Skeletal muscle cell (primary cell): Measurements from ENCODE around the gene DUOXA2.

Experiments
- DNase-seq: peaks from one replicate; pipeline ENCODE4 v3.0.0-alpha.2; 2010; ENCODE audit warnings: low read depth
- H3K4me3 ChIP-seq: 2 replicates; pipeline ENCODE4 v1.5.1; 2011; ENCODE audit warnings: low read depth, mild to moderate bottlenecking, control low read depth, low read length, moderate library complexity

Gene DUOXA2

DNA sequence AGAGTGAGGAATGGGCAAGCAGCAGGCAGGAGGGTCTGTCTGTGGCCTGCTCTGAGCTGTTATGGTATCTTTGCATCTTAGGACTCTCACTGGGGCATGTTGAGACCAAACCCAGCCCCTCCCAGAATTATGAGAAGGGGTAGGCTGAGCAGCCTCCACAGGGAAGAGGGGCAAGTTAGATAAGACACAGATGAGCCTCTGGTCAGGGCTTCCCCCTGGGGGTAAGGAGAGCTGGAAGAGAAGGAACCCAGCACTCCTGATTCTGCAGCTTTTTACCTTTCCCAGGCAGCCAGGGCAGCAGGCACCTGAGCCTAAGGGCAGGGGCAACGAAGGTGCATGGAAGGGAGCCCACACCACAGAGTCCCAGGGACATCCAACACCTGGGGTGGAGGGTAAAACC is 34.9 kb downstream of the DUOXA2 start:
- DNase-seq, result no peak
- no peak overlapping the region for H3K4me3 ChIP-seq

DNA sequence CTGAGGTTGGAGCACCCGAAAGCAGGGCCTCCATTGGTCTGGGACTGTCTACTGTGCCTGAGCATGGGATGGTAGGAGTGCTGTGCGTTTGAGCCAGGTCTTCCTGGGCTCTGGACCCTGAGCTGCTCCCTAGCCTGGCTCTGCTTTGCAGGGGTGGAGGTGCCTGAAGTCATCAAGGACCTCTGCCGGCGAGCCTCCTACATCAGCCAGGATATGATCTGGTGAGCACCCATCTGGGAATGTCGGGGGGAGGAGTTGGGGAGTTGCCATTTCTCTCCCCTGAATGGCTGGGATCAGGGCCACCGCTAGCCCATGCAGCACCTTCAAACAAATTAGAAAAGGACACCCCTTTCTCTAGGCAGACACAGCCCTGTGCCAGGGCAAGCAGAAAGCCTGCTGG is 36.4 kb downstream of the DUOXA2 start:
- H3K4me3 ChIP-seq, result no peak overlapping the region
- no peak for DNase-seq

DNA sequence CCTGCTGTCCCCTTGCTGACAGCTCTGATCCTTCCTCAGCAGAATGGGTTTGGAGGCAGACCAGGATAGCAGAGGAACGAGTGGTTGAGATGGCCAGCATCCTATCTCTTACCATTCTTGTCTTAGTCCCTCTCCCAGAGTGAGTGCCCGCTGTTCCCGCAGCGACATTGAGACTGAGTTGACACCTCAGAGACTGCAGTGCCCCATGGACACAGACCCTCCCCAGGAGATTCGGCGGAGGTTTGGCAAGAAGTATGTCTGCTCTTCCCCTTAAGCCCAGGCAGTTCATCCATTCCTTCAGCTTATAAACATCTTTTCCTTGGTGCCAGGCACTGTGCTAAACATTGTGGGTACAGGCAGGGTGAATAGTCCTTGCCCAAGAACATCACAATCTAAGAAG is 36.9 kb downstream of the DUOXA2 start:
- H3K4me3 ChIP-seq, result no peak overlapping the region
- no peak for DNase-seq

DNA sequence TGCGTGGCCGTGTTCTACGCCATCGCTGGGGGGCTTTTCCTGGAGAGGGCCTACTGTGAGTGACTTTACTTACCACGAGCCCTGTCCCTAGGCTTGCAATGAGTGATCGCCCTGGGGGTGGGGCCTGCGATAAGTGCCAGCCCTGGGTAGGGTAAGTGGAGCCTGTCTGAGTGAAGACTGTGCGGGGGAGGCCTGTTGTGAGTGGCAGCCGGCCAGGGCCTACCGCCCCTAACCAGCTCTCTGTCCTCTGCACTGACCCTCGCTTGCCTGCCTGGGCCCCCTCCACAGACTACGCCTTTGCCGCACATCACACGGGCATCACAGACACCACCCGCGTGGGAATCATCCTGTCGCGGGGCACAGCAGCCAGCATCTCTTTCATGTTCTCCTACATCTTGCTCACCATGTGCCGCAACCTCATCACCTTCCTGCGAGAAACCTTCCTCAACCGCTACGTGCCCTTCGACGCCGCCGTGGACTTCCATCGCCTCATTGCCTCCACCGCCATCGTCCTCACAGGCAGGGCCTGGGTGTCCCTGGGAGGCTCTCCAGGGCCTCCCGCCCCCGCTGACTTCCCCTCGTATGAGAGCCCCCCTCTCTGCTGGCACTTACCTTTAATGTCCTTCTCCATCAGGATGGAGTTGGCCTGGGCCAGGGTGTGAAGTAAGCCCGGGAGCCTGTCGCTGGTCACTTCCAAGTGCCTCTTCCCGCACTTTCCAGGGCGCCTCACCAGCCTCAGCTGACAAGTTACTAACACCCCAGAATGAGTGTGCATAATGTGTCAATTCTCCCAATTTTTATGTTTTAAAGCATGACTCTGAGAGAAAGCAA is 38.1 kb downstream of the DUOXA2 start:
- DNase-seq, result no peak
- H3K4me3 ChIP-seq, result no peak overlapping the region

DNA sequence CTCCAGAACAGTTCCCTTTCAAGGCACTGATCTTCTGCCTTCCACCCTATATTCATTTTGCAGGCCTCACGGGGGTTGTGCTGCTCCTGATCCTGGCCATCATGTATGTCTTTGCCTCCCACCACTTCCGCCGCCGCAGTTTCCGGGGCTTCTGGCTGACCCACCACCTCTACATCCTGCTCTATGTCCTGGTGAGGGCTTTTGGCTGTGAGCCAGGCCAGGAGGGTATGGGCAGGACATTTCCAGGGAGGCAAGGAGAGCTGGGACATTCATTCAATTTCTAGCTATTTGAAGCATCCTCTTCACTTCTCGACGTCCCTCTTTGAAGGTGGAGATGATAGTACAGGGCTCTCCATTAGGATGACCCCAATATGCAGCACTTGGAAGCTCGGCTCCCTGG is 41.6 kb downstream of the DUOXA2 start:
- no peak for DNase-seq
- no peak overlapping the region for H3K4me3 ChIP-seq

DNA sequence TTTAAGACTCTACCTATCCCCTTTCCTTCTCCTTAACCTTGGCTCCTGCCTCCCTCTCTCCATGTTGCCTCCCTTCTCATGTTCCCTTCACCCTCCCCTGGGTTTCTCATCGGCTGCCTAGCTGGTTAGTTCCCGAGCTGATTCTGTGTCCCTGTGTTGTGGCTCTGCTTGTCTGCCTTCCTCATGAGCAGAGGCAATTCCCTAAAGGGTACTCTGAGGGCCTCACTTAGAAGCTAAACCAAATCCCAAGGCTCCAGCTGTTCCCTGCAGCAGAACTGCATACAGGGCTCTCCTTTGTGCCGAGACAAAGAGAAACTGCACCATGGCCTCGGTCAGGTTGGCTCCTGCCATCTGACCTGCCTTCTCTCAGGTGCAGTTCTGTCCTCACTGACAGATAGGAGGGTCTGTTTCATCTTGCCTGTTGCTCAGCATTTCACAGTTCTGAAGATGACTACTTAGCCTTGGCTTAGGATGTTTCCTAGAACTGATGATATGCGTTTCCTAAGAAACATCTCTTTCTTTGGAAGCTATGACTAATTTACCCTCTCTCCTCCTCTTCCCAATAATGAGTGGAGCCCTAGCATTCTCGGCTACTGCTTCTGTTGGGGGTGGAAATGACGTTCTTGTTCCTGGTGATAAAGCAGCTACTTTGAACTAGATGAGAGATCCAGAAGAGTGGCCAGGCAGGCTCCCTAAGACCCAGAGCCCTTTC is 42.8 kb downstream of the DUOXA2 start:
- DNase-seq, result peak; percentile 35
- H3K4me3 ChIP-seq, result no peak overlapping the region

DNA sequence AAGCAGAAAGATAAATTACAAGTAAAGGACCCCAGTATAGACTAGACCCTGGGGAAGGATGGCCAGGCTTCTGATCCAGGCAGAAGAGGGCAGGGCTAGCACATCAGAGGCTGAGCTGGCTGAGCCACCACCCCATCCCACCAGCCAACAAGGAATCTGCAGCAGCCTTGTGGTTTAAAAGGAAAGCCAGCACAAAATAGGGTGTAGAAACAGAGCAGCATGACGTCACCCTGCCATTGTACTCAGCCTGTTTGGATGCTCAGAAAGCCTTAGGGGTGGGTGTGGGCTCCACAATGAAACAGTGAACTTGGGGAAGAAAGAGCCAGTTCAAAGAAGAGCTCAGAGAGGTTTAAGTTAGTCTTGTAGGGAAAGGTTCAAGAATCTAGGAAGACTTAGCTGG is 43.8 kb downstream of the DUOXA2 start:
- H3K4me3 ChIP-seq, result no peak overlapping the region
- DNase-seq, result peak; percentile 44

DNA sequence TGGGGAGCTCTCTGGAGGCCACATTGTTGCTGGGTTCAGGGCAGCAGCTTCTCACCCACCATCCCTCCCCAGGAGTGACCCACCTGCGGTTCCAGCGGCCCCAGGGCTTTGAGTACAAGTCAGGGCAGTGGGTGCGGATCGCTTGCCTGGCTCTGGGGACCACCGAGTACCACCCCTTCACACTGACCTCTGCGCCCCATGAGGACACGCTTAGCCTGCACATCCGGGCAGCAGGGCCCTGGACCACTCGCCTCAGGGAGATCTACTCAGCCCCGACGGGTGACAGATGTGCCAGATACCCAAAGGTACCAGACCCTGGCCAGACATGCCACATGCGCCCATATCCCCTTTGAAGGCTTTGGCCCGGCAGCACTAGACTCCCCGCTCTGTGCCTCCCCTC is 47.5 kb downstream of the DUOXA2 start:
- DNase-seq, result no peak
- H3K4me3 ChIP-seq, result no peak overlapping the region

DNA sequence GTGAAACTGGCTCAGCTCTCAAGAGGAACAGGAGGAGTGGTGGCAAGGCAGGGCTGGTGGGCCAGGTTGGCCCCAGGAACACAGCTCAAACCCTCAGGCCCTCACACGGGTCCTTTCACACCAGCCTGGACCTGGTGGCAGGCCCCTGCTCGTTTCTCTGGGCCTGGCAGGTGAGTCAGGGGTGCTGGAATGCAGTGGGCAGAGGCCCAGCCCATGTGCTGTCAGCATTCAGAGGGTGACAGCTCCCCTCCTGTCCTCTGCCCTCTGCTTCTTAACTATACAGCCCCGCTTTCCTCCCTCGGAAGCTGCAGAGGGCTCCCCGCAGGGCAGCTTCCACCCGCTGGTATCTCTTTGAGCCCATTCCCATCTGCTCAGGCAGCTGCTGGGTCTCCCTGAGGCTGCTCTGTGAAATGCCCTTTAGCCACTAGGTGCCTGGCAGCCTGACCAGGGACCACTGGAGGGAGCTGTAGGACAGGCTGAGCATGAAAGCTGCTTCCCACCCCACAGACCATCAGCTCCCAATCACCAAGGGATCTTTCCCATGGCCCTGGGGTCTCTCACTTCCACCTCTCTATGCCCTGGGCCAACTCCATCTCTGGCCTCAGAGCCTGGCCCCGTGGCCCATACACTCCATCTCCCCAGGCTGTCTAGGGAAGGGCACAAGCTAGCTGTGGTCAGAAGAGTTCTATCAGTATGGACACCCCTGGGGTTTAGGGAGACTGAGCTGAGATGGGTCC is 48.8 kb downstream of the DUOXA2 start:
- DNase-seq, result peak; percentile 54
- H3K4me3 ChIP-seq, result no peak overlapping the region

DNA sequence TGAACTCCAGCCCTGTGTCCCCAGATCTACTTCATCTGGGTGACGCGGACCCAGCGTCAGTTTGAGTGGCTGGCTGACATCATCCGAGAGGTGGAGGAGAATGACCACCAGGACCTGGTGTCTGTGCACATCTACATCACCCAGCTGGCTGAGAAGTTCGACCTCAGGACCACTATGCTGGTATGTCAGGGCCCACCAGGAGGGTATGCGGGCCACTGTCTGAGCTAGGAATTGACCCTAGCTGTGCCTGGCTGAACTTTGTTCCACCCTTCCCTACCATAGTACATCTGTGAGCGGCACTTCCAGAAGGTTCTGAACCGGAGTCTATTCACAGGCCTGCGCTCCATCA is 49.4 kb downstream of the DUOXA2 start:
- no peak for DNase-seq
- H3K4me3 ChIP-seq, result no peak overlapping the region

DNA sequence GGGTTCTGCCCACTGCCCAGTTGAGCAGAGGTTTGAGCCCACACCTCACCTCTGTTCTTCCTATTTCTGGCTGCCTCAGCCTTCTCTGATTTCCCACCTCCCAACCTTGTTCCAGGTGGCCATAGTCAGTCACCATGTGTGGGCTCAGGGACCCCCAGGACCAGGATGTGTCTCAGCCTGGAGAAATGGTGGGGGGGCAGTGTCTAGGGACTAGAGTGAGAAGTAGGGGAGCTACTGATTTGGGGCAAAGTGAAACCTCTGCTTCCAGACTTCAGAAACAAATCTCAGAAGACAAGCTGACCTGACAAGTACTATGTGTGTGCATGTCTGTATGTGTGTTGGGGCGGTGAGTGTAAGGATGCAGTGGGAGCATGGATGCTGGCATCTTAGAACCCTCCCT is 50.8 kb downstream of the DUOXA2 start:
- no peak for DNase-seq
- H3K4me3 ChIP-seq, result no peak overlapping the region

DNA sequence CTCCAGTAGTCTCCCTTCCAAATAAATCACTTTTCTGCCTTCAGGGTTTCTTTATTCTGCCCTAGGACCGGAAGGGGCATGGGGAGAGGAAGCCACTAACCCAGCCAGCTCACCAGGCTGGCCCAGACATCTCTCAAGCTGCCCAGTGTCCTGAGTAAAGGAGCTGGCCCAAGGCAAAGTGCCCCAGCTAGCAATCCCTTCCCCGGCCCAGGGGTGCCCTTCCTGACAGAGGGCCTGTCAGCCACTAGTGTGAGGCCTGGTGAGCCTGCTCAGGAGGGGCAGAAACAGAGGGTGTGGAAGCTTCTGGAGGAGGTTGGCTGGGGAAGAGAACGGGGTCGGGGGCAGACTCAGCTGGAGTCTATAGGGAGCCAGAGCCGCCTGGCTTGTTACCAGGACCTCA is 51.4 kb downstream of the DUOXA2 start:
- no peak overlapping the region for H3K4me3 ChIP-seq
- no peak for DNase-seq

DNA sequence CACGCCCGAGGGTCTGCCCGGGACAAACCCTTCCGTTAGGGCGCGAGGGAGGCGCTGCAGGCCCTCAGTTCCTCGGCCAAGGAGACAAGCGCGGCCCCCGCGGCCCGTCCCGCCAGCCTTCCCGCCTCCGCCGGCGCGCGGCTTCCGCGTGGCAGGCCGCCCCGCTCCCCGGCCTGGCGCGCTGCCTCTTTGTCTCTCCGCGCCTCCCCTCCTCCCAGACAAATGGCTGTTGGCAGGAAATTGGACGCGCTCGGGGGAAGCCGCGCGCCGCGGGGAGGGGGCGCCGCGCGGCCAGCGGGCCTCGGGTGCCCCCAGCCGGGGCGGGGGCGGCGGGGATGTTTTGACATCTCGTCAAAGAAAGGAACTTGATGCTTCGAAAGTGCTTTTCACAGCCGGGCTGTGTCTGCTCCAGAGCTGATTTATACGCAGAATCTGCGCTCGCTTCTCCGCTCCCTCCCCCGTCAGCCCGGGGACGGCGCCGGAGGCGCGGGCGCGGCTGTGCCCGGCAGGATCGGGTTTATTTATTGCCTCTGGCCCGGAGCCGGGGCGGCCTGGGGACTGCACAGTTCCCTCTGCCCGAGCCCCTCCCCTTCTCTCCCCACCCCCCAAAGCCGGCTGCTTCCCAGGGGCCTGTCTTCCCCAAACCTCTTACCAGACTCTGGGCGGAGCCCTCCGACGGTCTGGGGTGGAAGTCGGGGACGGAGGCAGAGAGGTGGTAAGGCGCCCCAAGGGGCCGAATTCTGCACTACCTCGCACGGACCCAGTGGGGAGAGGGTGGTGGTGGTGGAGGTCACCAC is 52.9 kb downstream of the DUOXA2 start:
- DNase-seq, result peak; percentile 39
- peak overlapping the region; percentile 58 for H3K4me3 ChIP-seq

DNA sequence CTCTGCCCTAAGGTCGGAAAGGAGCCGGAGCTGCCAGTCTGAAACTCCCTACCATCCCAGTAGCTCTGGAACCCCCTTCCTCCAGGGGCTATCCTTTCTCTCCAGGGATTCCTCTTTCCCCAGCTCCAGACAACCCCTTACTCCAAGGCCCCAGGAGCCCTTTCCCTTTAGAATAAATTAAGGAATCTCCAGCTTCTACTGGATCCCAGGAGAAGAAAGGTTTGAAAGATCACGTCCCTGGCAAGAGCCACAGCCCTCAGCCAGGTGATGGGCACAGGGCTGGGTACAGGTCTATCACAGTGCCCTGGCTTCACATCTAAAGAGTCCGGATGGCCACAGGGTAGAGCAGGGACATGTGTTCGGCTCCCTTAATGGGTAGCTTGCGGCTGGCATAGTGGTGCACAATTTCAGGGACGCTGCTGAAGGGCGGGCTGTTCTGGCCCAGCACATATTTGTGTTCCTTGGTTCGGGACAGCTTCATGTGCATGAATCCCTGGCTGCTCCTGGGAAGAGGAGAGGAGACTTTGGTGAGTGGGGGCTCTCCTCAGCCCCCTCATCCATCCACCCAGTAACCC is 53.6 kb downstream of the DUOXA2 start:
- DNase-seq, result no peak

More for the DNA sequence above, 53.6 kb downstream of the DUOXA2 start:
- H3K4me3 ChIP-seq, result peak overlapping the region; percentile 58
